Cardiac fibroblast (primary cell): ENCODE results near the gene RNASE3.
"Not testable (repeated sequence)": the region's sequence is repeated elsewhere in the genome, so short reads cannot be mapped to it uniquely, and the experiment has no call there.

ENCODE experiments used
- DNase-seq, 2 donors: peaks; one replicate each; pipeline versions ENCODE4 v3.0.0 to v3.0.0-alpha.2; 2010; ENCODE audit warnings: low read depth in 2 of 2
- H3K4me3 ChIP-seq, 2 donors: replicated peaks in 1 of 2; 1 replicate in 1 of 2; 2 replicates in 1 of 2; pipeline ENCODE4 v1.5.1; 2011; ENCODE audit warnings: low read depth in 2 of 2, low read length in 2 of 2, mild to moderate bottlenecking in 2 of 2, moderate library complexity in 1 of 2
- TF ChIP-seq, protein P1 (sequence below): IDR thresholded peaks from one replicate; pipeline ENCODE4 v1.5.1; 2011; ENCODE audit warnings: low read depth, mild to moderate bottlenecking, low read length, inconsistent platforms

Gene RNASE3

DNA sequence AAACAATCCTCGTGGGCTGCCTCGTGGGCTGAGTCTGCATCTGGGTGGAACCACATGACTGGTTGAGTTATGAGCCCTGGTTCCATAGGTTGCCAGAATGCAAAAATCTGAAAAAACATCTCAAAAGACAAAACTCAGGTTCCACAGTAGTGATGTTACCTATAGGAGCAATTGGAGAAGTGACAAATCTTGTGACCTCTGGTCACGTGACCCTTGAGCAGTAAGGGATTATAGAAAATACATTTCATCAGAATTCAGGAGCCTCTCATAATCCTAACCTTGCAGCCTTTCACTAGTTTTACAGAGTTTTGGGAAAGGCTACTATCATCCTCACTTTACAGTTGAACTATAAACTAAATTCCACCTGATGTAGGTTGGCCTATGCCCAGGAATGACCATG is 12.5 kb upstream of the RNASE3 start:
- TF ChIP-seq, protein P1, sequence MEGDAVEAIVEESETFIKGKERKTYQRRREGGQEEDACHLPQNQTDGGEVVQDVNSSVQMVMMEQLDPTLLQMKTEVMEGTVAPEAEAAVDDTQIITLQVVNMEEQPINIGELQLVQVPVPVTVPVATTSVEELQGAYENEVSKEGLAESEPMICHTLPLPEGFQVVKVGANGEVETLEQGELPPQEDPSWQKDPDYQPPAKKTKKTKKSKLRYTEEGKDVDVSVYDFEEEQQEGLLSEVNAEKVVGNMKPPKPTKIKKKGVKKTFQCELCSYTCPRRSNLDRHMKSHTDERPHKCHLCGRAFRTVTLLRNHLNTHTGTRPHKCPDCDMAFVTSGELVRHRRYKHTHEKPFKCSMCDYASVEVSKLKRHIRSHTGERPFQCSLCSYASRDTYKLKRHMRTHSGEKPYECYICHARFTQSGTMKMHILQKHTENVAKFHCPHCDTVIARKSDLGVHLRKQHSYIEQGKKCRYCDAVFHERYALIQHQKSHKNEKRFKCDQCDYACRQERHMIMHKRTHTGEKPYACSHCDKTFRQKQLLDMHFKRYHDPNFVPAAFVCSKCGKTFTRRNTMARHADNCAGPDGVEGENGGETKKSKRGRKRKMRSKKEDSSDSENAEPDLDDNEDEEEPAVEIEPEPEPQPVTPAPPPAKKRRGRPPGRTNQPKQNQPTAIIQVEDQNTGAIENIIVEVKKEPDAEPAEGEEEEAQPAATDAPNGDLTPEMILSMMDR = no peak
- no peak overlapping the region for H3K4me3 ChIP-seq
- no peak for DNase-seq

DNA sequence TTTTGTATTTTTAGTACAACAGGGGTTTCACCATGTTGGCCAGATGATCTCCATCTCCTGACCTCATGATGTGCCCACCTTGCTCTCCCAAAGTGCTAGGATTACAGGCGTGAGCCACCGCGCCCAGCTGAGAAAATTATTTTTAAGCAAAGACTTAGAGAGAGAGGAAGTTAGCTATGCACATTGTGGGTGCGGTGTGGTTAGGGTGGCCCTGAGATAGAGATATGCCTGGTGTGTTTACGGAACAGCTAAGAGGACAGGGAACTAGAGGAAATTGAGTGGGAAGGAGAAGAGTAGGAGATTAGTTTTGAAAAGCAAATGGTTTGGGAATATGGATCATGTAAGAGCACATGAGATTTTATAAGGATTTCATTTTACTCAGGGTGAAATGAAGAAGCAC is 10.0 kb upstream of the RNASE3 start:
- not testable (repeated sequence) for DNase-seq, H3K4me3 ChIP-seq

DNA sequence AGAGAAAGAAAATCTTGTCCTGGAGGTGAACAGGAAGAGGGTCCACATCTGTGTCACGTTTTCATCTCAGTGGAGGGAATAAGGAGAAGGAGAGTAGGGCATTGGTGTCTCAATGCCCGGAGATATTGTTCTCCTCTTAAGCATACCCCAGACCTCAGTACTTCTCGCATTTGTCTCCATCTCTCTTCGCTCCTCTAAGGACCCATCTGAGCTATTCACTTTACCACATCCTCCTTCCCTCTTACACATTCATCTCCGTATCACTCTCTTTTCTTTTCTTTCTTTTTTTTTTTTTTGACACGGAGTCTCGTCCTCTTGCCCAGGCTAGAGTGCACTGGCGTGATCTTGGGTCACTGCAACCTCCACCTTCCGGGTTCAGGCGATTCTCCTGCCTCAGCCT is 8.4 kb upstream of the RNASE3 start:
- DNase-seq, H3K4me3 ChIP-seq: not testable (repeated sequence)

DNA sequence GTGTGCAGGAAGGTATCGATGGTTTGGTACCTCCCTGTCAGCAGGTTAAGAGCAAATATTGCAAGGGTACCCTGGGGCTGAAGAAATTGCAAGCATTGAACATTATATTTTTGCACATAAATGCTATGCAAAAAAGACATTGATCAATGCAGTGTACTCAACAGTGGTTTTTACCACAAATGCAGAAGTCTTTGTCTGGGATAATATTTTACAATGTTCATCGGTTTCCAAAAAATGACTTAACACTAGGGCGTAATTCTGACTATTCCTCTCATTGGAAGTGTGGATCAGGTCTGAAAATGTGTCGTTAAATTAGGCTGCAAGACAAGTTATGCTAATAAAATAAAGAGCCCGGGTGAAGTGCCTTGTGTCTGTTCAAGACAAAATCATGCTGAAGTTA is 2.8 kb upstream of the RNASE3 start:
- H3K4me3 ChIP-seq, DNase-seq: not testable (repeated sequence)

DNA sequence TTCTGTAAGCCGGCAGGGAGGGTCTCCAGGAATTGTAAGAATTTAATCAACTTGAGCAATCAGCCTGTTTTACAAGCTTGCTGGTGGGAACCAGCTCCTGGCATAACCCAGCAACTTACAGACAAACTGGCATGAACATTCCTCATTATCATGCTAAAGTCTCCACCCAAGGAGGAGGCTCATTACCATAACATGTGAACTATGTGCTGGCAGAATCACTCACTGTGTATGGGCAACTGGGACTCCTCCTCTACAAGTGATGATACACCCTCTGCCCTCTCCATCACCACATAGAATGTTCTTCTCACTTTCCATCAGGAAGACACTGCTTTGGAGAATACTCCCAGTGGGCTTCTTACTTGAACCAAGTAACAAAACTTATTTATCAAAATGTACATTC is 4.1 kb downstream of the RNASE3 start:
- not testable (repeated sequence) for DNase-seq

DNA sequence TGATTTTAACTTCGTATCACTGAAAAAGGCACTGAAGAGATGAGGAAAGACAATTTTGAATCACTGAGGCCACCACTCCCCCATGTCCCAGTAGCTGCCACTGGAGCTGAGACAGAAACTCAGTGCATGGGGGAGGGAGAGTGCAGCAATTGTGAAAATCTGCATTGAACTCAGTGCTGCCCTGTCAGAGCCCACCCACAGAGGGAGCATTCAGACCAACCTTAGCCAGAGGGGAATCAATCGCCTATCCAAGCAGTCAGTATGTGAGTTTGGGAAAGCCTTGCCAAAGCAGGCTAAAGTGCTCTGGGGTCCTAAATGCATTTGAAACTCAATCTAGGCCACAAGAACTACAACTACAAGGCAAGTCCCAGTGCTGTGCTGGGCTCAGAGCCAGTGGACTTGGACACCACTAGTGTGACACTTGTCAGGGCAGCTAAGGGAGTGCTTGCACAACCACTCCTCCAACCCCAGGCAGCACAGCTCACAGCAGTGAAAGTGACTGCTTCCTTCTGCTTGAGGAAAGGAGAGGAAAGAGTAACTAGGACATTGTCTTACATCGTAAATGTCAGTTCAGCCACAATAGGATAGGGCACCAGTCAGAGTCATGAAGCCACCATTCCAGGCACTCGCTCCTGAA is 13.3 kb downstream of the RNASE3 start:
- DNase-seq = no peak
- TF ChIP-seq, protein P1 = no peak
- no peak overlapping the region for H3K4me3 ChIP-seq

More for the DNA sequence above, 4.1 kb downstream of the RNASE3 start:
- H3K4me3 ChIP-seq = not testable (repeated sequence)

DNA sequence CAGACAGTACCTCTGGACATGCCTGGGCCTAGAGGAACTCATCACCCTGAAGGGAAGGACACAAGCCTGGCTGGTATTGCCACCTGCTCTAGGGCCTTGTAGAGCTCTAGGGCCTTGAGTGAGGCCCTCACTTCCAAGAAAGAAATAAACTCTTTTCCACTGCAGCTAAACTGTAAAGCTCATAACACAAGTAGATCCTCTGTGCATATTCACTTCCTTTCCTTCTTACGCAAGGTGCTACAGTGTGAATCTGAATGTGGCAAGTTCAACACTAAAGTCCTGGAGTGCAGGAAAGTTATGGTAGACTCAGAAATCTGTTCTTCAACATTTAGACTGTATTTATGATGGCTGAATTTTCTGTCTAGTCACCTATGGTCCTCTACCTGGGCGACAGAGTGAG is 14.5 kb downstream of the RNASE3 start:
- H3K4me3 ChIP-seq = no peak overlapping the region
- DNase-seq = no peak
- TF ChIP-seq, protein P1 = no peak

DNA sequence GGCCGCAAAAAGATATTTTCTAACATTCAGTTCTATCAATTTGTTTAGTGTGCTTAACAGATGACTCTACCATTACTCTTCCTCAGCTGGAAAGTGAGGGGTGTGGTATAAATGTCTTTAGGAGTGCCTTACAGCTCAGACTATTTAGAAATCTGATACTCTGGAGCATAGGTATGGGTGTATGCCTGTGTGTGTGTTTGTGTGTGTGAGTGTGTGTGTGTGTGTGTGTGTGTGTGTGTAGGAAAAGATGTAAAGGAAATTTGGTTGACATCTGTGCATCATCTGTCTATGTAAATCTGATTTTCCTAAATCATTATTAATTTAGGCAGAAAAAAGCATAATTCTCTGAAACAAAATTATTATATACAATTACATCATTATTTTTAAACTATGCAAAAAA is 16.0 kb downstream of the RNASE3 start:
- H3K4me3 ChIP-seq = no peak overlapping the region
- TF ChIP-seq, protein P1 = no peak
- DNase-seq = no peak

DNA sequence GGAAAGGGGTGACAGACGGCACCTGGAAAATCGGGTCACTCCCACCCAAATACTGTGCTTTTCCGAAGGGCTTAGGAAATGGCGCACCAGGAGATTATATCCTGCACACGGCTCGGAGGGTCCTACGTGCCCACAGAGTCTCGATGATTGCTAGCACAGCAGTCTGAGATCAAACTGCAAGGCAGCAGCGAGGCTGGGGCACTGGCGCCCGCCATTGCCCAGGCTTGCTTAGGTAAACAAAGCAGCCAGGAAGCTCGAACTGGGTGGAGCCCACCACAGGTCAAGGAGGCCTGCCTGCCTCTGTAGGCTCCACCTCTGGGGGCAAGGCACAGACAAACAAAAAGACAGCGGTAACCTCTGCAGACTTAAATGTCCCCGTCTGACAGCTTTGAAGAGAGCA is 19.6 kb downstream of the RNASE3 start:
- not testable (repeated sequence) for DNase-seq, H3K4me3 ChIP-seq

DNA sequence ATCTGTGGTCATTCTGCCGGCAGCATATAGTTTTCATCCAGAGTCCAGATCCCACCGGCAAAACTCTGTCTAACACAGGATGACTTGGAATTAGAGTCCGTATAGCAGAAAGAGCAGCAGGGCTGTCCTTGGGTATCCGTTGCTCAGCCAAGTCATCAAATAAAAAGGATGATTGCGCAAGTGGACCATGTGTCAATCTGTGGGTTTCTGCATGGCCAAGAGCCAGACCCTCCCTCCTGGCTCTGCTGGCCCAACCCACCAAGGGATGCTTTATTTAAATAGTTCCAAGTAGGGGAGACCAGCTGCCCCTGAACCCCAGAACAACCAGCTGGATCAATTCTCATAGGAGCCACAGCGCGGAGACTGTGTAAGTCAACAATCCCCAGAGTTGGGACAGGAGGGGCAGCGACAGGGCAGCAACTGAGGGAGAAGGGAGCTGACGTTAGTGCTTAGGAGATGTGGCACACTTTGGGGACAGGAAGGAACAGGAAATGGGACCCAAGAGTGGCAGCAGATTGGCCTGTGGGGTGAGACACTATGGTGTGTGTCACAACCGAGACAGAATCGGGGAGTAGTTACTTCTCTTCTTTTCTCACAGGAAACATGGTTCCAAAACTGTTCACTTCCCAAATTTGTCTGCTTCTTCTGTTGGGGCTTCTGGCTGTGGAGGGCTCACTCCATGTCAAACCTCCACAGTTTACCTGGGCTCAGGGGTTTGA is 28.0 kb downstream of the RNASE3 start:
- DNase-seq = peak in 1 of 2 donors; percentile 1
- H3K4me3 ChIP-seq = not testable (repeated sequence)

DNA sequence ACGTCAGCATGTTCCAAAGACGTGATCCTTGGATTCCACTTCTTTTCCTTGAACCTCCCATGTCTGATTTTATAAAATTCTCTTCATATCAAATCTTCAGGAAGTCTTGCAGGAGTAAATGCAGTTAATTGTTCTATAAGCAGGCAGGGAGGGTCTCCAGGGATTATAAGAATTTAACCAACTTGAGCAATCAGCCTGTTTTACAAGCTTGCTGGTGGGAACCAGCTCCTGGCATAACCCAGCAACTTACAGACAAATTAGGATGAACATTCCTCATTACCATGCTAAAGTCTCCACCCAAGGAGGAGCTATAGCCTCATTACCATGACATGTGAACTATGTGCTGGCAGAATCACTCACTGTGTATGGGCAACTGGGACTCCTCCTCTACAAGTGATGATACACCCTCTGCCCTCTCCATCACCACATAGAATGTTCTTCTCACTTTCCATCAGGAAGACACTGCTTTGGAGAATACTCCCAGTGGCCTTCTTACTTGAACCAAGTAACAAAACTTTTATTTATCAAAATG is 32.6 kb downstream of the RNASE3 start:
- H3K4me3 ChIP-seq = not testable (repeated sequence)
- peak in 1 of 2 donors; percentile 26 for DNase-seq
